NCI-H1694 treated with DMSO at 0.1 percent for 48 hours (cell line): ENCODE measurements around the gene OR4C12.
"Not testable (repeated sequence)": the region's sequence is repeated elsewhere in the genome, so short reads cannot be mapped to it uniquely, and the experiment has no call there.

Experiments
- DNase-seq: peaks from one replicate; lab custom pipeline; 2025; lab: John Stamatoyannopoulos, UW

OR4C12 gene

GRCh38 chr11:49982435-49982834 lies at the start of gene OR4C12:
Gene OR4C12, minus strand, starts transcription at chr11:49982535. Its CDS starts 34 bp downstream, at chr11:49982501.
- DNase-seq: not testable (repeated sequence)

GRCh38 chr11:50030193-50030592 lies 47.9 kb upstream of the OR4C12 start:
- DNase-seq: no peak

GRCh38 chr11:49995565-49995964 lies 13.2 kb upstream of the OR4C12 start:
- peak; percentile 43 for DNase-seq

- DNase-seq: not testable (repeated sequence)
Observed at GRCh38 chr11:49973439-49973838, 8.9 kb downstream of the OR4C12 start.

GRCh38 chr11:49952091-49952490 lies 30.2 kb downstream of the OR4C12 start, which contains the start of gene OR4C13:
Gene OR4C13, plus strand, starts transcription at chr11:49952391. Its CDS starts 32 bp downstream, at chr11:49952423.
- no peak for DNase-seq

- not testable (repeated sequence) for DNase-seq
Observed at GRCh38 chr11:49948701-49949100, 33.6 kb downstream of the OR4C12 start.
